ENCODE measurements around the gene SPATS2.
A peak's percentile ranks its signal among the peaks of the same experiment; 100 is the strongest.

The SPATS2 gene

DNA sequence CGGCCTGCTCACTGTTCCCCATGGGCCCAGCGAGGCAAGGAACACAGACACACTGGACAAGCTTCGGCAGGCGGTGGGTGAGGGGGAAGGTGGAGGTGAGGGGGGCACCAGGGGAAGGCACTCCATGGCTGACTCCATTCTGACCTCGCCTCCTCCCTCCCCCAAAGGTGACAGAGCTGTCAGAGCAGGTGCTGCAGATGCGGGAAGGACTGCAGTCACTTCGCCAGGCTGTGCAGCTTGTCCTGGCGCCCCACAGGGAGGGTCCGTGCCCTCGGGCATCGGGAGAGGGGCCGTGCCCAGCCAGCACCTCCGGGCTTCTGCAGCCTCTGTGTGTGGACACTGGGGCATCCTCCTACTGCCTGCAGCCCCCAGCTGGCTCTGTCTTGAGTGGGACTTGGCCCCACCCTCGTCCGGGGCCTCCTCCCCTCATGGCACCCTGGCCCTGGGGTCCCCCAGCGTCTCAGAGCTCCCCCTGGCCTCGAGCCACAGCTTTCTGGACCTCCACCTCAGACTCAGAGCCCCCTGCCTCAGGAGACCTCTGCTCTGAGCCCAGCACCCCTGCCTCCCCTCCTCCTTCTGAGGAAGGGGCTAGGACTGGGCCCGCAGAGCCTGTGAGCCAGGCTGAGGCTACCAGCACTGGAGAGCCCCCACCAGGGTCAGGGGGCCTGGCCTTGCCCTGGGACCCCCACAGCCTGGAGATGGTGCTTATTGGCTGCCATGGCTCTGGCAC is 190.1 kb downstream of the SPATS2 start:
- Histone ChIP-seq H3K9me3 (ENCODE audit: control insufficient read depth, insufficient read depth, low read length) (no peaks in the 10 kb centered on the region), H4K20me1 (ENCODE audit: control insufficient read depth, insufficient read depth, low read depth, low read length) (no peaks in the 10 kb centered on the region), H3K4me1 (ENCODE audit: control insufficient read depth, low read length) (peaks cover 12% of the 10 kb centered on the region), H3K36me3 (ENCODE audit: control insufficient read depth, low read length) (peaks cover 40% of the 10 kb centered on the region), H3K9me2 (replicated peaks; ENCODE audit: control insufficient read depth, low read length) (no peaks in the 10 kb centered on the region), H3K27me3 (ENCODE audit: control insufficient read depth, low read length) (no peaks in the 10 kb centered on the region), H3K79me2 (ENCODE audit: control insufficient read depth, low read length) (no peaks in the 10 kb centered on the region), H3K27ac (ENCODE audit: low read depth, low read length) (no peak overlapping the region), H3K4me2 (ENCODE audit: low read length) (no peak overlapping the region), H3K4me3 (ENCODE audit: low read length) (no peak overlapping the region), H3F3A (ENCODE audit: control insufficient read depth, insufficient read depth) (peaks cover 2% of the 10 kb centered on the region; the same call in 1 of the 2 replicates)
- no peak for TF ChIP-seq EZH2phosphoT487 (IDR thresholded peaks at IDR 0.05; ENCODE audit: borderline replicate concordance, low read length)
- TF ChIP-seq, protein P1, sequence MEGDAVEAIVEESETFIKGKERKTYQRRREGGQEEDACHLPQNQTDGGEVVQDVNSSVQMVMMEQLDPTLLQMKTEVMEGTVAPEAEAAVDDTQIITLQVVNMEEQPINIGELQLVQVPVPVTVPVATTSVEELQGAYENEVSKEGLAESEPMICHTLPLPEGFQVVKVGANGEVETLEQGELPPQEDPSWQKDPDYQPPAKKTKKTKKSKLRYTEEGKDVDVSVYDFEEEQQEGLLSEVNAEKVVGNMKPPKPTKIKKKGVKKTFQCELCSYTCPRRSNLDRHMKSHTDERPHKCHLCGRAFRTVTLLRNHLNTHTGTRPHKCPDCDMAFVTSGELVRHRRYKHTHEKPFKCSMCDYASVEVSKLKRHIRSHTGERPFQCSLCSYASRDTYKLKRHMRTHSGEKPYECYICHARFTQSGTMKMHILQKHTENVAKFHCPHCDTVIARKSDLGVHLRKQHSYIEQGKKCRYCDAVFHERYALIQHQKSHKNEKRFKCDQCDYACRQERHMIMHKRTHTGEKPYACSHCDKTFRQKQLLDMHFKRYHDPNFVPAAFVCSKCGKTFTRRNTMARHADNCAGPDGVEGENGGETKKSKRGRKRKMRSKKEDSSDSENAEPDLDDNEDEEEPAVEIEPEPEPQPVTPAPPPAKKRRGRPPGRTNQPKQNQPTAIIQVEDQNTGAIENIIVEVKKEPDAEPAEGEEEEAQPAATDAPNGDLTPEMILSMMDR (IDR thresholded peaks at IDR 0.05; ENCODE audit: low read depth, low read length, poor library complexity, severe bottlenecking), result no peak

GRCh38 chr12:49557917-49558215 is 190.6 kb downstream of the SPATS2 start:
- no peaks in the 10 kb centered on the region for H3K27me3 ChIP-seq (ENCODE audit: control insufficient read depth, low read length)
- H3F3A ChIP-seq (ENCODE audit: control insufficient read depth, insufficient read depth), result peaks cover 2% of the 10 kb centered on the region; the same call in 1 of the 2 replicates
- no peak overlapping the region for H3K4me2 ChIP-seq (ENCODE audit: low read length)
- peaks cover 45% of the 10 kb centered on the region for H3K36me3 ChIP-seq (ENCODE audit: control insufficient read depth, low read length)
- H3K79me2 ChIP-seq (ENCODE audit: control insufficient read depth, low read length), result no peaks in the 10 kb centered on the region
- TF ChIP-seq, protein P1 (IDR thresholded peaks at IDR 0.05; ENCODE audit: low read depth, low read length, poor library complexity, severe bottlenecking), result peak; percentile 42
- no peak for TF ChIP-seq EZH2phosphoT487 (IDR thresholded peaks at IDR 0.05; ENCODE audit: borderline replicate concordance, low read length)
- no peaks in the 10 kb centered on the region for H3K9me3 ChIP-seq (ENCODE audit: control insufficient read depth, insufficient read depth, low read length)
- peaks cover 6% of the 10 kb centered on the region for H3K4me1 ChIP-seq (ENCODE audit: control insufficient read depth, low read length)
- no peaks in the 10 kb centered on the region for H3K9me2 ChIP-seq (replicated peaks; ENCODE audit: control insufficient read depth, low read length)
- H3K27ac ChIP-seq (ENCODE audit: low read depth, low read length), result no peak overlapping the region
- no peaks in the 10 kb centered on the region for H4K20me1 ChIP-seq (ENCODE audit: control insufficient read depth, insufficient read depth, low read depth, low read length)
- H3K4me3 ChIP-seq (ENCODE audit: low read length), result no peak overlapping the region

- H3K36me3 ChIP-seq (ENCODE audit: control insufficient read depth, low read length), result peaks cover 51% of the 10 kb centered on the region
- no peaks in the 10 kb centered on the region for H3K79me2 ChIP-seq (ENCODE audit: control insufficient read depth, low read length)
- no peak overlapping the region for H3K4me3 ChIP-seq (ENCODE audit: low read length)
- H3K9me2 ChIP-seq (replicated peaks; ENCODE audit: control insufficient read depth, low read length), result no peaks in the 10 kb centered on the region
- no peak overlapping the region for H3K4me2 ChIP-seq (ENCODE audit: low read length)
- H4K20me1 ChIP-seq (ENCODE audit: control insufficient read depth, insufficient read depth, low read depth, low read length), result no peaks in the 10 kb centered on the region
- H3K27ac ChIP-seq (ENCODE audit: low read depth, low read length), result no peak overlapping the region
- no peaks in the 10 kb centered on the region; the same call in 1 of the 2 replicates for H3F3A ChIP-seq (ENCODE audit: control insufficient read depth, insufficient read depth)
- no peaks in the 10 kb centered on the region for H3K27me3 ChIP-seq (ENCODE audit: control insufficient read depth, low read length)
- H3K9me3 ChIP-seq (ENCODE audit: control insufficient read depth, insufficient read depth, low read length), result no peaks in the 10 kb centered on the region
- no peaks in the 10 kb centered on the region; the same call in 1 of the 2 replicates for H3K4me1 ChIP-seq (ENCODE audit: control insufficient read depth, low read length)
- TF ChIP-seq, protein P1 (IDR thresholded peaks at IDR 0.05; ENCODE audit: low read depth, low read length, poor library complexity, severe bottlenecking), result no peak
- no peak for TF ChIP-seq EZH2phosphoT487 (IDR thresholded peaks at IDR 0.05; ENCODE audit: borderline replicate concordance, low read length)
Observed at GRCh38 chr12:49558526-49558925, 191.3 kb downstream of the SPATS2 start.
